AG04450 (cell line): ENCODE data around the gene KLHL17. TPM values are rescaled to one million over a fixed set of nuclear protein-coding genes. Genes with fewer than 3 reads are reported as not detected.

ENCODE experiments used
- CTCF ChIA-PET: fragments of 300-600, 350-600 bp; formaldehyde crosslinking; extraction: SDS; loops from one replicate; lab custom pipeline; 2022; ENCODE audit warnings: antibody characterized with exemption, inconsistent platforms; lab: Charles Lee
- POLR2A ChIA-PET: fragments of 350-600 bp; formaldehyde crosslinking; extraction: SDS; loops from one replicate; lab custom pipeline; 2021; ENCODE audit warnings: antibody characterized with exemption, inconsistent platforms; lab: Yijun Ruan, JAX
- DNase-seq: peaks from one replicate; pipeline ENCODE4 v3.0.0-alpha.2; 2011; ENCODE audit warnings: low read depth, low spot score
- H3K27ac ChIP-seq: one replicate; pipeline ENCODE4 v1.5.1; 2012; ENCODE audit warnings: low read depth, low read length, control low read depth
- H3K27me3 ChIP-seq: one replicate; pipeline ENCODE4 v1.6.0; 2012; ENCODE audit warnings: low read length; ENCODE audit not compliant: control insufficient read depth, insufficient read depth
- H3K4me3 ChIP-seq: 2 replicates; pipeline ENCODE4 v1.5.1; 2011; ENCODE audit warnings: mild to moderate bottlenecking, low read depth, low read length, control low read depth
- H3K9me3 ChIP-seq: 2 replicates; pipeline ENCODE4 v1.5.1; 2012; ENCODE audit warnings: low read length; ENCODE audit not compliant: control insufficient read depth, insufficient read depth
- CTCF ChIP-seq: IDR thresholded peaks from 2 replicates; pipeline ENCODE4 v1.5.1; 2011; ENCODE audit warnings: low read depth, low read length, control low read depth, inconsistent platforms
- polyA plus RNA-seq: library from polyadenylated mRNA; depleted of rRNA; stranded (reverse); fragments of >200 nt; gene quantifications from 2 replicates; pipeline ENCODE4 v1.2.3, GENCODE V29; 2011

The KLHL17 gene
- polyA plus RNA-seq, 1 experiment = 5.5 TPM

- no peaks in the 10 kb centered on the region; the same call in 1 of the 2 replicates for H3K9me3 ChIP-seq
- ChIA-PET CTCF (no interaction called here), POLR2A (no interaction called here)
- peaks cover 2% of the 10 kb centered on the region for H3K27me3 ChIP-seq
- no peak overlapping the region for H3K27ac ChIP-seq
- no peak for DNase-seq
- no peak for TF ChIP-seq CTCF
- H3K4me3 ChIP-seq = no peak overlapping the region
Observed at GRCh38 chr1:913491-914130, 46.8 kb upstream of the KLHL17 start.

GRCh38 chr1:914131-914890 is 46.1 kb upstream of the KLHL17 start:
- no peak for DNase-seq
- Histone ChIP-seq H3K27me3 (peaks cover 2% of the 10 kb centered on the region), H3K27ac (no peak overlapping the region), H3K9me3 (no peaks in the 10 kb centered on the region; the same call in 1 of the 2 replicates), H3K4me3 (no peak overlapping the region)
- no peak for TF ChIP-seq CTCF
- ChIA-PET POLR2A (interaction anchor here (0.7 kb wide), 1 partner anchor 237 kb away, joined by 3 read pairs; no protein-coding TSS in a partner anchor), CTCF (interaction anchor here (1.1 kb wide), 1 partner anchor 9 kb away, joined by 4 read pairs; no protein-coding TSS in a partner anchor)

- CTCF ChIA-PET = interaction anchor here (1.1 kb wide), 1 partner anchor 10 kb away, joined by 4 read pairs; no protein-coding TSS in a partner anchor
- no peak for DNase-seq
- peaks cover 2% of the 10 kb centered on the region for H3K27me3 ChIP-seq
- no peaks in the 10 kb centered on the region; the same call in 1 of the 2 replicates for H3K9me3 ChIP-seq
- no peak overlapping the region for H3K27ac ChIP-seq
- POLR2A ChIA-PET = interaction anchor here (0.7 kb wide), 1 partner anchor 236 kb away, joined by 3 read pairs; no protein-coding TSS in a partner anchor
- no peak overlapping the region for H3K4me3 ChIP-seq
- TF ChIP-seq CTCF = no peak
Observed at GRCh38 chr1:914891-915280, 45.5 kb upstream of the KLHL17 start.

- no peak for DNase-seq
Observed at GRCh38 chr1:915295-916172, 44.9 kb upstream of the KLHL17 start.

More at GRCh38 chr1:915295-916172, 44.9 kb upstream of the KLHL17 start:
- no peak overlapping the region for H3K27ac ChIP-seq
- H3K27me3 ChIP-seq = peaks cover 2% of the 10 kb centered on the region
- H3K4me3 ChIP-seq = no peak overlapping the region
- ChIA-PET CTCF (interaction anchor here (1.1 kb wide), 1 partner anchor 11 kb away, joined by 4 read pairs; no protein-coding TSS in a partner anchor), POLR2A (no interaction called here)
- H3K9me3 ChIP-seq = no peaks in the 10 kb centered on the region; the same call in 1 of the 2 replicates
- no peak for TF ChIP-seq CTCF
